ENCODE results near the gene TCEA3. TPM values are rescaled to one million over a fixed set of nuclear protein-coding genes. Genes with fewer than 3 reads are reported as not detected.

The TCEA3 gene
- total RNA-seq, 4 donors from 2014 or later = 16.7 to 24.1 (median 20.9) TPM

- TF ChIP-seq POLR2A (IDR thresholded peaks at IDR 0.05; ENCODE audit: low read depth) (no peak), CTCF (IDR thresholded peaks at IDR 0.05) (no peak), POLR2AphosphoS5 (IDR thresholded peaks at IDR 0.05) (no peak), EP300 (IDR thresholded peaks at IDR 0.05) (no peak)
- WGBS = 73% methylated on average over 8 of the region's 8 CpGs
- Histone ChIP-seq H3K4me1 (peaks cover 14 to 22% (median 18%) of the 10 kb centered on the region in 4 donors), H3K9me3 (no peaks in the 10 kb centered on the region), H3K4me3 (no peak overlapping the region), H3K27me3 (no peaks in the 10 kb centered on the region), H3K36me3 (peaks cover 0 to 33% (median 12%) of the 10 kb centered on the region in 4 donors), H3K27ac (replicated peaks in 1 of 4) (no peak overlapping the region)
- no peak for DNase-seq (ENCODE audit: extremely low spot score)
- intact Hi-C loops (cut with DNase I) = no loop called here
Observed at GRCh38 chr1:23387494-23387893, 37.1 kb downstream of the TCEA3 start.

GRCh38 chr1:23385119-23385621 lies 39.4 kb downstream of the TCEA3 start:
- H3K27ac ChIP-seq (replicated peaks in 1 of 4) = peak overlapping the region in 1 of 4 donors; percentile 31
- WGBS = 82% methylated on average over 14 of the region's 14 CpGs
- no peaks in the 10 kb centered on the region for H3K27me3 ChIP-seq
- no peak for DNase-seq (ENCODE audit: extremely low spot score)
- TF ChIP-seq CTCF (IDR thresholded peaks at IDR 0.05) (no peak), POLR2A (IDR thresholded peaks at IDR 0.05; ENCODE audit: low read depth) (no peak), POLR2AphosphoS5 (IDR thresholded peaks at IDR 0.05) (no peak), EP300 (IDR thresholded peaks at IDR 0.05) (no peak)
- H3K4me3 ChIP-seq = no peak overlapping the region
- intact Hi-C loops (cut with DNase I) = no loop called here
- no peaks in the 10 kb centered on the region for H3K9me3 ChIP-seq
- peaks cover 14 to 22% (median 18%) of the 10 kb centered on the region in 4 donors for H3K4me1 ChIP-seq
- peaks cover 7 to 52% (median 20%) of the 10 kb centered on the region in 4 donors for H3K36me3 ChIP-seq

- Histone ChIP-seq H3K9me3 (no peaks in the 10 kb centered on the region), H3K4me3 (no peak overlapping the region), H3K27me3 (no peaks in the 10 kb centered on the region), H3K27ac (replicated peaks in 1 of 4) (peak overlapping the region in 2 of 4 donors; percentile 27 to 31), H3K36me3 (peaks cover 7 to 52% (median 20%) of the 10 kb centered on the region in 4 donors), H3K4me1 (peaks cover 14 to 22% (median 19%) of the 10 kb centered on the region in 4 donors)
- intact Hi-C loops (cut with DNase I) = no loop called here
- no peak for TF ChIP-seq EP300 (IDR thresholded peaks at IDR 0.05)
- 80% methylated on average over 11 of the region's 11 CpGs for WGBS
- no peak for DNase-seq (ENCODE audit: extremely low spot score)
Observed at GRCh38 chr1:23384312-23385058, 40.1 kb downstream of the TCEA3 start.

GRCh38 chr1:23383577-23384311 lies 40.8 kb downstream of the TCEA3 start:
- peaks cover 14 to 27% (median 22%) of the 10 kb centered on the region in 4 donors for H3K4me1 ChIP-seq
- peaks cover 7 to 52% (median 20%) of the 10 kb centered on the region in 4 donors for H3K36me3 ChIP-seq
- no peak for DNase-seq (ENCODE audit: extremely low spot score)
- H3K27me3 ChIP-seq = no peaks in the 10 kb centered on the region
- no peak for TF ChIP-seq CTCF (IDR thresholded peaks at IDR 0.05)
- TF ChIP-seq POLR2A (IDR thresholded peaks at IDR 0.05; ENCODE audit: low read depth) = no peak
- peak in 1 of 2 donors; percentile 39 for TF ChIP-seq POLR2AphosphoS5 (IDR thresholded peaks at IDR 0.05)
- intact Hi-C loops (cut with DNase I) = no loop called here
- peak overlapping the region in 3 of 4 donors; percentile 2 to 27 (median 11) for H3K27ac ChIP-seq (replicated peaks in 1 of 4)
- no peak overlapping the region for H3K4me3 ChIP-seq
- no peaks in the 10 kb centered on the region for H3K9me3 ChIP-seq
- 63% methylated on average over 7 of the region's 8 CpGs for WGBS

Data from esophagus muscularis mucosa (tissue), 4 donors.